GM06990 (cell line): ENCODE data around the gene ADK.
A peak's percentile ranks its signal among the peaks of the same experiment; 100 is the strongest.

Experiments
- DNase-seq: peaks from one replicate; pipeline ENCODE4 v3.0.0-alpha.2; 2011; ENCODE audit not compliant: insufficient read length; ENCODE audit errors: extremely low read depth
- H3K27me3 ChIP-seq: replicated peaks from 2 replicates; pipeline ENCODE4 v1.6.0; 2011; ENCODE audit warnings: low read length; ENCODE audit not compliant: control insufficient read depth, insufficient read depth
- H3K36me3 ChIP-seq: 2 replicates; pipeline ENCODE4 v1.5.1; 2011; ENCODE audit warnings: low read length; ENCODE audit not compliant: control insufficient read depth, insufficient read depth
- H3K4me3 ChIP-seq: replicated peaks from 2 replicates; pipeline ENCODE4 v1.5.1; 2011; ENCODE audit warnings: low read depth, mild to moderate bottlenecking, control low read depth, low read length
- CTCF ChIP-seq: IDR thresholded peaks from 2 replicates; pipeline ENCODE4 v1.5.1; 2011; ENCODE audit warnings: low read length, control low read depth, mild to moderate bottlenecking, inconsistent platforms; ENCODE audit not compliant: insufficient read depth, poor library complexity, severe bottlenecking

The ADK gene

GRCh38 chr10:74418285-74418872 is 267.4 kb downstream of the ADK start:
- Histone ChIP-seq H3K27me3 (no peaks in the 10 kb centered on the region), H3K4me3 (no peak overlapping the region), H3K36me3 (no peaks in the 10 kb centered on the region)
- no peak for DNase-seq
- no peak for TF ChIP-seq CTCF

GRCh38 chr10:74419491-74419951 is 268.5 kb downstream of the ADK start:
- no peak for TF ChIP-seq CTCF
- no peak for DNase-seq
- no peaks in the 10 kb centered on the region for H3K27me3 ChIP-seq
- H3K36me3 ChIP-seq, result no peaks in the 10 kb centered on the region
- no peak overlapping the region for H3K4me3 ChIP-seq

- peak; percentile 46 for DNase-seq
- peak; percentile 46 for TF ChIP-seq CTCF
- Histone ChIP-seq H3K4me3 (no peak overlapping the region), H3K36me3 (no peaks in the 10 kb centered on the region), H3K27me3 (no peaks in the 10 kb centered on the region)
Measured at GRCh38 chr10:74419958-74420375, 268.9 kb downstream of the ADK start.

- DNase-seq, result no peak
- Histone ChIP-seq H3K27me3 (no peaks in the 10 kb centered on the region), H3K36me3 (no peaks in the 10 kb centered on the region), H3K4me3 (no peak overlapping the region)
- no peak for TF ChIP-seq CTCF
Measured at GRCh38 chr10:74424565-74424964, 273.5 kb downstream of the ADK start.

- H3K36me3 ChIP-seq, result no peaks in the 10 kb centered on the region
Measured at GRCh38 chr10:74425456-74426001, 274.5 kb downstream of the ADK start.

More at GRCh38 chr10:74425456-74426001, 274.5 kb downstream of the ADK start:
- H3K27me3 ChIP-seq, result no peaks in the 10 kb centered on the region
- no peak for TF ChIP-seq CTCF
- no peak overlapping the region for H3K4me3 ChIP-seq
- no peak for DNase-seq
